Trophoblast cell (in vitro differentiated cells and primary cell): ENCODE results near the gene SEC24A.
A peak's percentile ranks its signal among the peaks of the same experiment; 100 is the strongest.
"Not testable (repeated sequence)": the region's sequence is repeated elsewhere in the genome, so short reads cannot be mapped to it uniquely, and the experiment has no call there.

Experiments
- DNase-seq, 2 donors: peaks; one replicate each; pipeline ENCODE4 v3.0.0-alpha.2; 2016
- H2AFZ ChIP-seq: 2 replicates; pipeline ENCODE4 v1.6.1; 2013; ENCODE audit warnings: low read length, moderate library complexity, mild to moderate bottlenecking; ENCODE audit not compliant: insufficient read depth, poor library complexity
- H2AK5ac ChIP-seq: 2 replicates; pipeline ENCODE4 v1.6.1; 2013; ENCODE audit warnings: mild to moderate bottlenecking, low read length
- H2BK120ac ChIP-seq: 2 replicates; pipeline ENCODE4 v1.6.1; 2013; ENCODE audit warnings: low read length, mild to moderate bottlenecking, moderate library complexity; ENCODE audit not compliant: insufficient read depth, poor library complexity
- H2BK12ac ChIP-seq: 2 replicates; pipeline ENCODE4 v1.6.1; 2013; ENCODE audit warnings: mild to moderate bottlenecking, low read length, moderate library complexity
- H2BK5ac ChIP-seq: 2 replicates; pipeline ENCODE4 v1.6.1; 2013; ENCODE audit warnings: low read length, low read depth, moderate library complexity, mild to moderate bottlenecking; ENCODE audit not compliant: poor library complexity
- H3K14ac ChIP-seq: 2 replicates; pipeline ENCODE4 v1.6.1; 2013; ENCODE audit warnings: mild to moderate bottlenecking, low read length
- H3K18ac ChIP-seq: 2 replicates; pipeline ENCODE4 v1.6.1; 2013; ENCODE audit warnings: mild to moderate bottlenecking, low read length
- H3K23ac ChIP-seq: 2 replicates; pipeline ENCODE4 v1.6.1; 2013; ENCODE audit warnings: low read length
- H3K27ac ChIP-seq: 2 replicates; pipeline ENCODE4 v1.5.1; 2013; ENCODE audit warnings: low read depth, mild to moderate bottlenecking, inconsistent platforms, low read length, moderate library complexity
- H3K27me3 ChIP-seq: 2 replicates; pipeline ENCODE4 v1.6.1; 2013; ENCODE audit warnings: inconsistent platforms, mild to moderate bottlenecking, low read length, moderate library complexity; ENCODE audit not compliant: insufficient read depth
- H3K36me3 ChIP-seq, 2 experiments: 1 replicate in 1 of 2; 2 replicates in 1 of 2; pipeline ENCODE4 v1.6.1; 2013; ENCODE audit warnings: low read length in 2 of 2, mild to moderate bottlenecking in 2 of 2, moderate library complexity in 1 of 2; ENCODE audit not compliant: insufficient read depth in 2 of 2, control insufficient read depth in 1 of 2
- H3K4ac ChIP-seq: 2 replicates; pipeline ENCODE4 v1.6.1; 2013; ENCODE audit warnings: low read depth, mild to moderate bottlenecking, low read length, moderate library complexity
- H3K4me1 ChIP-seq, 2 experiments: 1 replicate in 1 of 2; 2 replicates in 1 of 2; pipeline ENCODE4 v1.6.1; 2013; ENCODE audit warnings: low read length in 2 of 2, mild to moderate bottlenecking in 2 of 2, moderate library complexity in 1 of 2; ENCODE audit not compliant: insufficient read depth in 2 of 2, control insufficient read depth in 1 of 2
- H3K4me2 ChIP-seq: 2 replicates; pipeline ENCODE4 v1.6.1; 2013; ENCODE audit warnings: inconsistent platforms, mild to moderate bottlenecking, low read length, moderate library complexity
- H3K4me3 ChIP-seq: 2 replicates; pipeline ENCODE4 v1.5.1; 2013; ENCODE audit warnings: mild to moderate bottlenecking, low read depth, low read length, inconsistent platforms
- H3K79me1 ChIP-seq: one replicate; pipeline ENCODE4 v1.6.1; 2013; ENCODE audit warnings: low read length
- H3K79me2 ChIP-seq: 2 replicates; pipeline ENCODE4 v1.6.1; 2013; ENCODE audit warnings: low read length, mild to moderate bottlenecking; ENCODE audit not compliant: control insufficient read depth, insufficient read depth, poor library complexity
- H3K9ac ChIP-seq: 2 replicates; pipeline ENCODE4 v1.6.1; 2013; ENCODE audit warnings: mild to moderate bottlenecking, low read length
- H3K9me3 ChIP-seq: 2 replicates; pipeline ENCODE4 v1.6.1; 2013; ENCODE audit warnings: low read depth, mild to moderate bottlenecking, control low read depth, inconsistent platforms, low read length; ENCODE audit not compliant: insufficient read depth
- H4K12ac ChIP-seq: 2 replicates; pipeline ENCODE4 v1.6.1; 2013; ENCODE audit warnings: low read depth, mild to moderate bottlenecking, low read length, moderate library complexity
- H4K8ac ChIP-seq: 2 replicates; pipeline ENCODE4 v1.6.1; 2013; ENCODE audit warnings: low read depth, mild to moderate bottlenecking, low read length, moderate library complexity
- H4K91ac ChIP-seq: one replicate; pipeline ENCODE4 v1.6.1; 2013; ENCODE audit warnings: low read depth, mild to moderate bottlenecking, low read length, moderate library complexity
- WGBS: extraction: QIAGEN DNeasy Blood & Tissue Kit; methylation state at CpG from one replicate; pipeline ENCODE4 v1.1.7; 2013; ENCODE audit warnings: missing lambda C conversion rate; ENCODE audit not compliant: insufficient read length, insufficient coverage; ENCODE audit errors: extremely low coverage; 5-methylcytosine and 5-hydroxymethylcytosine counted together

SEC24A gene

GRCh38 chr5:134673546-134673945, 25.0 kb downstream of the SEC24A start:
- no CpG with 5 or more reads among the region's 4 CpGs for WGBS
- H3K79me2 ChIP-seq: not testable (repeated sequence)

GRCh38 chr5:134677357-134677756, 28.8 kb downstream of the SEC24A start:
- not testable (repeated sequence) for H3K4me2 ChIP-seq, H3K4me1 ChIP-seq, H3K18ac ChIP-seq, H2AK5ac ChIP-seq, H3K27ac ChIP-seq, H4K12ac ChIP-seq, H2BK5ac ChIP-seq, H3K14ac ChIP-seq, H3K79me1 ChIP-seq, H3K9me3 ChIP-seq, H3K4ac ChIP-seq, H2AFZ ChIP-seq, H3K4me3 ChIP-seq, H3K79me2 ChIP-seq, H2BK12ac ChIP-seq, H3K27me3 ChIP-seq, H4K8ac ChIP-seq, DNase-seq, H4K91ac ChIP-seq, H2BK120ac ChIP-seq, H3K9ac ChIP-seq, H3K23ac ChIP-seq
- WGBS: no CpG with 5 or more reads among the region's 4 CpGs
- peaks cover 46 to 52% of the 10 kb centered on the region in 2 experiments for H3K36me3 ChIP-seq

More at GRCh38 chr5:134673546-134673945, 25.0 kb downstream of the SEC24A start:
- H4K91ac ChIP-seq, H3K18ac ChIP-seq, H3K79me1 ChIP-seq, H3K4ac ChIP-seq, H3K4me2 ChIP-seq, H4K12ac ChIP-seq, H3K4me1 ChIP-seq, H2AK5ac ChIP-seq, H3K9me3 ChIP-seq, H3K27ac ChIP-seq, H2BK12ac ChIP-seq, H3K27me3 ChIP-seq, H3K14ac ChIP-seq, H4K8ac ChIP-seq, H2BK5ac ChIP-seq, H3K9ac ChIP-seq, DNase-seq, H2AFZ ChIP-seq, H2BK120ac ChIP-seq, H3K23ac ChIP-seq, H3K4me3 ChIP-seq: not testable (repeated sequence)
- H3K36me3 ChIP-seq: peaks cover 40 to 51% of the 10 kb centered on the region in 2 experiments

GRCh38 chr5:134690144-134690543, 41.6 kb downstream of the SEC24A start:
- H4K12ac ChIP-seq, H3K27me3 ChIP-seq, H2AFZ ChIP-seq, H3K9ac ChIP-seq, H3K18ac ChIP-seq, H3K14ac ChIP-seq, H2AK5ac ChIP-seq, H2BK5ac ChIP-seq, H2BK120ac ChIP-seq, H3K23ac ChIP-seq, H3K79me1 ChIP-seq, H3K4ac ChIP-seq, H3K4me2 ChIP-seq, H4K8ac ChIP-seq, H3K9me3 ChIP-seq, H3K79me2 ChIP-seq, H3K4me3 ChIP-seq, H3K4me1 ChIP-seq, H4K91ac ChIP-seq, H3K27ac ChIP-seq, H2BK12ac ChIP-seq: not testable (repeated sequence)
- peak; percentile 30 to 39 for DNase-seq
- WGBS: no CpG with 5 or more reads among the region's 8 CpGs
- peaks cover 41 to 43% of the 10 kb centered on the region in 2 experiments for H3K36me3 ChIP-seq

- no peak overlapping the region for H3K4ac ChIP-seq
- H3K4me3 ChIP-seq: no peak overlapping the region
- H2BK120ac ChIP-seq: no peak overlapping the region
- H3K23ac ChIP-seq: no peak overlapping the region
- no peaks in the 10 kb centered on the region for H3K4me1 ChIP-seq
- no peak for DNase-seq
- no peaks in the 10 kb centered on the region for H3K79me2 ChIP-seq
- H4K91ac ChIP-seq: no peak overlapping the region
- H4K12ac ChIP-seq: no peak overlapping the region
- H3K27ac ChIP-seq: no peak overlapping the region
- no peaks in the 10 kb centered on the region for H3K27me3 ChIP-seq
- no peak overlapping the region for H2BK12ac ChIP-seq
- no peak overlapping the region for H2BK5ac ChIP-seq
- H2AK5ac ChIP-seq: no peak overlapping the region
- H2AFZ ChIP-seq: no peak overlapping the region
- peaks cover 39 to 44% of the 10 kb centered on the region in 2 experiments for H3K36me3 ChIP-seq
- no peak overlapping the region for H3K14ac ChIP-seq
- H3K79me1 ChIP-seq: no peaks in the 10 kb centered on the region
- H4K8ac ChIP-seq: no peak overlapping the region
- H3K9ac ChIP-seq: no peak overlapping the region
- H3K9me3 ChIP-seq: no peaks in the 10 kb centered on the region
- no peak overlapping the region for H3K4me2 ChIP-seq
- H3K18ac ChIP-seq: no peak overlapping the region
These were observed 44.1 kb downstream of the SEC24A start for GRCh38 chr5:134692722-134693121.
